ENCODE data around the gene HTT. TPM values are rescaled to one million over a fixed set of nuclear protein-coding genes. Genes with fewer than 3 reads are reported as not detected.
"Not testable (repeated sequence)": the region's sequence is repeated elsewhere in the genome, so short reads cannot be mapped to it uniquely, and the experiment has no call there.

HTT gene
- total and polyA plus RNA-seq, 4 donors = 5.1 to 82.7 (median 41.1) TPM

GRCh38 chr4:3134201-3134600 lies 59.7 kb downstream of the HTT start:
- Histone ChIP-seq H3K4me1 (ENCODE audit: control insufficient read depth in 1 of 2, insufficient read depth in 2 of 2, low read length in 2 of 2) (no peaks in the 10 kb centered on the region), H3K27ac (ENCODE audit: low read depth in 1 of 2, low read length in 2 of 2) (no peak overlapping the region), H3K27me3 (ENCODE audit: control insufficient read depth in 1 of 2, insufficient read depth in 2 of 2, low read length in 1 of 2) (no peaks in the 10 kb centered on the region), H3K4me3 (ENCODE audit: low read length in 2 of 2) (no peak overlapping the region), H3K9me3 (ENCODE audit: control insufficient read depth, low read length) (no peaks in the 10 kb centered on the region), H3K36me3 (ENCODE audit: control insufficient read depth in 1 of 2, insufficient read depth in 2 of 2, low read length in 1 of 2) (peaks cover 4 to 15% of the 10 kb centered on the region in 2 donors)
- no peak for ATAC-seq (ENCODE audit: low FRiP score)
- 91 to 95% methylated on average over 5 of the region's 5 CpGs for WGBS, 2 donors
- DNase-seq = no peak
- intact Hi-C loops (cut with DNase I) = no loop called here

- Histone ChIP-seq H3K36me3 (ENCODE audit: control insufficient read depth in 1 of 2, insufficient read depth in 2 of 2, low read length in 1 of 2) (peaks cover 4 to 16% of the 10 kb centered on the region in 2 donors), H3K9me3 (ENCODE audit: control insufficient read depth, low read length) (no peaks in the 10 kb centered on the region), H3K4me1 (ENCODE audit: control insufficient read depth in 1 of 2, insufficient read depth in 2 of 2, low read length in 2 of 2) (no peaks in the 10 kb centered on the region), H3K4me3 (ENCODE audit: low read length in 2 of 2) (no peak overlapping the region), H3K27ac (ENCODE audit: low read depth in 1 of 2, low read length in 2 of 2) (no peak overlapping the region), H3K27me3 (ENCODE audit: control insufficient read depth in 1 of 2, insufficient read depth in 2 of 2, low read length in 1 of 2) (no peaks in the 10 kb centered on the region)
- intact Hi-C loops (cut with DNase I) = no loop called here
- 18 to 22% methylated on average over 6 of the region's 6 CpGs for WGBS, 2 donors
- DNase-seq (no peak), ATAC-seq (ENCODE audit: low FRiP score) (no peak)
Observed at GRCh38 chr4:3135155-3136011, 60.9 kb downstream of the HTT start.

DNA sequence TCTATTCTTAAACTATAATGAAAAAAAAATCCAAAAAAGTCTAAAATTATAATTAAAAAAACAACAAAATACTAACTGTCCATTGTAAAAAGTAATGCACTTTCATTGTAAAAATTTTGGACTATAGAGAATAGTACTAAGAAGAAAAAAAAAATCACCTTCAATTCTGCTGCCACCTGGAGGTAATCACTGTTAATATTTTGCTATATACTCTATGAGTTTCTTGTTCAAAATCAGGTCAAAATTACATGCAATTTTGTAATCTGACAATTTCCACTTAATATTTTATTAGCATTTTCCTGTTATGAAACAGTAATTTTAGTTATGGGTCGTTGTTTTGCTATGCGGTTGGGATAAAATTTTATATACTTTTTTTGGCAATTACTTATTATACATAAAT lies 62.0 kb downstream of the HTT start:
- H3K36me3 ChIP-seq (ENCODE audit: control insufficient read depth in 1 of 2, insufficient read depth in 2 of 2, low read length in 1 of 2) = peaks cover 6 to 12% of the 10 kb centered on the region in 2 donors

DNA sequence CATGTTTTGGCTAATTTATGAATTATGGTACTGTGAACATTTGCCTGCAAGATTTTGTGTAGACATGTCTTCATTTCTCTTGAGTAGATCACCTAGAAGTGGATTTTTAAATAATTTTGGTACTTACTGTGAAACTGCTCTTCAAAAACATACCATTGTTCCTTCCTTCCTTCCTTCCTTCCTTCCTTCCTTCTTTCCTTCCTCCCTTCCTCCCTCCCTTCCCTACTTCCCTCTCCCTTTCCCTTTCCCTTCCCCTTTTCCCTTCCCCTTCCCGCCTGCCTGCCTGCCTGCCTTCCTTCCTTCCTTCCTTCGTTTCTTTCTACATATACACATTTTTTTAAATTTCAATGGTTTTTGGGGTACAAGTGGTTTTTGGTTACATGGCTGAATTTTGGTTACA lies 63.4 kb downstream of the HTT start:
- no peak for ATAC-seq (ENCODE audit: low FRiP score)
- intact Hi-C loops (cut with DNase I) = no loop called here
- Histone ChIP-seq H3K27me3 (ENCODE audit: control insufficient read depth in 1 of 2, insufficient read depth in 2 of 2, low read length in 1 of 2) (no peaks in the 10 kb centered on the region), H3K9me3 (ENCODE audit: control insufficient read depth, low read length) (no peaks in the 10 kb centered on the region), H3K4me1 (ENCODE audit: control insufficient read depth in 1 of 2, insufficient read depth in 2 of 2, low read length in 2 of 2) (no peaks in the 10 kb centered on the region), H3K36me3 (ENCODE audit: control insufficient read depth in 1 of 2, insufficient read depth in 2 of 2, low read length in 1 of 2) (peaks cover 2 to 6% of the 10 kb centered on the region in 2 donors), H3K4me3 (ENCODE audit: low read length in 2 of 2) (no peak overlapping the region), H3K27ac (ENCODE audit: low read depth in 1 of 2, low read length in 2 of 2) (no peak overlapping the region)
- 94 to 95% methylated on average over 2 of the region's 2 CpGs for WGBS, 2 donors
- DNase-seq = no peak

More for the DNA sequence above, 62.0 kb downstream of the HTT start:
- DNase-seq (no peak), ATAC-seq (ENCODE audit: low FRiP score) (no peak)
- Histone ChIP-seq H3K27ac (ENCODE audit: low read depth in 1 of 2, low read length in 2 of 2) (no peak overlapping the region), H3K9me3 (ENCODE audit: control insufficient read depth, low read length) (no peaks in the 10 kb centered on the region), H3K4me3 (ENCODE audit: low read length in 2 of 2) (no peak overlapping the region), H3K27me3 (ENCODE audit: control insufficient read depth in 1 of 2, insufficient read depth in 2 of 2, low read length in 1 of 2) (no peaks in the 10 kb centered on the region), H3K4me1 (ENCODE audit: control insufficient read depth in 1 of 2, insufficient read depth in 2 of 2, low read length in 2 of 2) (no peaks in the 10 kb centered on the region)
- WGBS, 2 donors = 92 to 93% methylated on average over 2 of the region's 2 CpGs
- intact Hi-C loops (cut with DNase I) = no loop called here

- ATAC-seq (ENCODE audit: low FRiP score) (no peak), DNase-seq (no peak)
- Histone ChIP-seq H3K9me3 (ENCODE audit: control insufficient read depth, low read length) (no peaks in the 10 kb centered on the region), H3K27ac (ENCODE audit: low read depth in 1 of 2, low read length in 2 of 2) (no peak overlapping the region), H3K36me3 (ENCODE audit: control insufficient read depth in 1 of 2, insufficient read depth in 2 of 2, low read length in 1 of 2) (peaks cover 8 to 18% of the 10 kb centered on the region in 2 donors), H3K4me3 (ENCODE audit: low read length in 2 of 2) (no peak overlapping the region), H3K4me1 (ENCODE audit: control insufficient read depth in 1 of 2, insufficient read depth in 2 of 2, low read length in 2 of 2) (no peaks in the 10 kb centered on the region), H3K27me3 (ENCODE audit: control insufficient read depth in 1 of 2, insufficient read depth in 2 of 2, low read length in 1 of 2) (no peaks in the 10 kb centered on the region)
- intact Hi-C loops (cut with DNase I) = no loop called here
- WGBS, 2 donors = 74 to 82% methylated on average over 2 of the region's 2 CpGs
Observed at GRCh38 chr4:3145234-3145924, 70.9 kb downstream of the HTT start.

DNA sequence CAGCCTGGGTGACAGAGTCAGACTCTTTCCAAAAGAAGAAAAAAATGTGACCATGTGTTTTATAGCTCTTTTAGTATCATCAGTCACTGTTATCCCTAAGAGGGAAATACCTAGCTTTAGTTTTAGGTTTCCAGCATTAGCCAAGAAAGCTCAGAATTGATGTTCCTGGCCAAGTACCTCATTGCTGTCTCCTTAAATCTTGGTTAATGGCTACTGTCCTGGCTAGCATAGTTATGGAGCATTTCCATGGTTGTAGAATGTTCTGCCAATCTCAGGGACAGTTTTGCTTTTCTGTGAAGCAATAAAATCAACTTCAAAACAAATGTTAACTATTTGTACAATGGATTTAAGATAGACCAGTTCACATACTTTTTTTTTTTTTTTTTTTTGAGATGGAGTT lies 74.4 kb downstream of the HTT start:
- Histone ChIP-seq H3K27ac (ENCODE audit: low read depth in 1 of 2, low read length in 2 of 2) (no peak overlapping the region), H3K4me3 (ENCODE audit: low read length in 2 of 2) (no peak overlapping the region), H3K27me3 (ENCODE audit: control insufficient read depth in 1 of 2, insufficient read depth in 2 of 2, low read length in 1 of 2) (peaks cover 0 to 1% of the 10 kb centered on the region in 2 donors), H3K36me3 (ENCODE audit: control insufficient read depth in 1 of 2, insufficient read depth in 2 of 2, low read length in 1 of 2) (peaks cover 11 to 17% of the 10 kb centered on the region in 2 donors), H3K9me3 (ENCODE audit: control insufficient read depth, low read length) (no peaks in the 10 kb centered on the region), H3K4me1 (ENCODE audit: control insufficient read depth in 1 of 2, insufficient read depth in 2 of 2, low read length in 2 of 2) (no peaks in the 10 kb centered on the region)
- intact Hi-C loops (cut with DNase I) = no loop called here
- ATAC-seq (ENCODE audit: low FRiP score) (no peak), DNase-seq (no peak)

GRCh38 chr4:3151238-3151637 lies 76.8 kb downstream of the HTT start:
- H3K36me3 ChIP-seq (ENCODE audit: control insufficient read depth in 1 of 2, insufficient read depth in 2 of 2, low read length in 1 of 2) = peaks cover 14 to 15% of the 10 kb centered on the region in 2 donors
- DNase-seq; intact Hi-C loops (cut with DNase I); H3K27me3 ChIP-seq (ENCODE audit: control insufficient read depth in 1 of 2, insufficient read depth in 2 of 2, low read length in 1 of 2); H3K4me1 ChIP-seq (ENCODE audit: control insufficient read depth in 1 of 2, insufficient read depth in 2 of 2, low read length in 2 of 2); ATAC-seq (ENCODE audit: low FRiP score); H3K4me3 ChIP-seq (ENCODE audit: low read length in 2 of 2); H3K9me3 ChIP-seq (ENCODE audit: control insufficient read depth, low read length); H3K27ac ChIP-seq (ENCODE audit: low read depth in 1 of 2, low read length in 2 of 2): not testable (repeated sequence)
- WGBS, 2 donors = 75 to 92% methylated on average over 1 of the region's 1 CpG

DNA sequence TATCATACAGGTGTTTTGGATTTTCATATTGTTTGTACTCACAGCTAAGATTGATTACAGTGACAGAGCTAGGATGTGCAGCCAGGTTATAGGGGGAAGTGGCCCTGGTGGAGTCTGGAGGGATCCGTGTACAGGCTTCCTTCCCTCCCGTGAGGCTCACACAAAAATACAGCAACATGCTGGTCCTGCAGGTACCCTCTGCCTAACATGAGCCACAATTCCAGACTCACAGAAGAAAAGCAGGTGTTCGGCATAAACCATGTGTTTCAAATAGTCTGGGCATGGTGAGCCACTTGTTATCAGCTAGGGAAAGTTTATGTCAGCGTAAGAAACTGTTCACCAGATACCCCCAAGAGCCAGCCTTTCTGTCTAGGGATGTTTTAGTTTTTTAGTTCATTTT lies 82.9 kb downstream of the HTT start:
- Histone ChIP-seq H3K36me3 (ENCODE audit: control insufficient read depth in 1 of 2, insufficient read depth in 2 of 2, low read length in 1 of 2) (peaks cover 7 to 17% of the 10 kb centered on the region in 2 donors), H3K4me1 (ENCODE audit: control insufficient read depth in 1 of 2, insufficient read depth in 2 of 2, low read length in 2 of 2) (no peaks in the 10 kb centered on the region), H3K9me3 (ENCODE audit: control insufficient read depth, low read length) (no peaks in the 10 kb centered on the region), H3K4me3 (ENCODE audit: low read length in 2 of 2) (no peak overlapping the region), H3K27ac (ENCODE audit: low read depth in 1 of 2, low read length in 2 of 2) (no peak overlapping the region), H3K27me3 (ENCODE audit: control insufficient read depth in 1 of 2, insufficient read depth in 2 of 2, low read length in 1 of 2) (no peaks in the 10 kb centered on the region)
- DNase-seq (no peak), ATAC-seq (ENCODE audit: low FRiP score) (no peak)
- intact Hi-C loops (cut with DNase I) = no loop called here
- 79 to 84% methylated on average over 4 of the region's 4 CpGs for WGBS, 2 donors

- no peak overlapping the region for H3K27ac ChIP-seq (ENCODE audit: low read depth in 1 of 2, low read length in 2 of 2)
- DNase-seq (no peak), ATAC-seq (ENCODE audit: low FRiP score) (no peak)
- no peak overlapping the region for H3K4me3 ChIP-seq (ENCODE audit: low read length in 2 of 2)
- H3K9me3 ChIP-seq (ENCODE audit: control insufficient read depth, low read length) = no peaks in the 10 kb centered on the region
- WGBS, 2 donors = 90 to 94% methylated on average over 7 of the region's 7 CpGs
- H3K4me1 ChIP-seq (ENCODE audit: control insufficient read depth in 1 of 2, insufficient read depth in 2 of 2, low read length in 2 of 2) = no peaks in the 10 kb centered on the region
- H3K27me3 ChIP-seq (ENCODE audit: control insufficient read depth in 1 of 2, insufficient read depth in 2 of 2, low read length in 1 of 2) = no peaks in the 10 kb centered on the region
- intact Hi-C loops (cut with DNase I) = no loop called here
- peaks cover 7 to 12% of the 10 kb centered on the region in 2 donors for H3K36me3 ChIP-seq (ENCODE audit: control insufficient read depth in 1 of 2, insufficient read depth in 2 of 2, low read length in 1 of 2)
Observed at GRCh38 chr4:3158841-3159240, 84.4 kb downstream of the HTT start.

Data from aorta (tissue), 5 donors.